GM21529 (cell line): Measurements from ENCODE around the gene CARF.

ENCODE experiments used
- ATAC-seq: cut with Tn5 transposase; IDR thresholded peaks from one replicate; pipeline ENCODE4 v1.9.1; 2021; ENCODE audit not compliant: unreplicated experiment

The CARF gene

GRCh38 chr2:203018181-203018580 lies 106.1 kb downstream of the CARF start:
- ATAC-seq: no peak

DNA sequence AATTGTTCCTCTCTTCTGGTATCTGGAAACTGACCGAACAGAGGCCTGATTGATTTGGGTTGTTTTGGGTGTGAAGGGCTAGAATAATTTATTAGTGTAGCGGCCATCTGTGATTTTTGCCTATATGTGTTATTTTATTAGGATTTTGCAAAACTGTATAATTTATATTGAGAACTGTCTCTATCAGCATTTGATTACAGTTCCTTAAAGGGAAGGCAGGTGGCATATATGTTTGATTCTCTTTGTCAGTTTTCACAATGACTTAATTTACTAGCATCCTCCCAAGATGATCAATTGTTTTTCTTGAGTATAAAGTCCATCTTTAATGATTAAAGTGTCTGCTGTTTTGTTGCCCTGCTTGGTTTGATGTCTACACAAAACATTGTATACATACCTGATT lies 107.1 kb downstream of the CARF start:
- no peak for ATAC-seq

DNA sequence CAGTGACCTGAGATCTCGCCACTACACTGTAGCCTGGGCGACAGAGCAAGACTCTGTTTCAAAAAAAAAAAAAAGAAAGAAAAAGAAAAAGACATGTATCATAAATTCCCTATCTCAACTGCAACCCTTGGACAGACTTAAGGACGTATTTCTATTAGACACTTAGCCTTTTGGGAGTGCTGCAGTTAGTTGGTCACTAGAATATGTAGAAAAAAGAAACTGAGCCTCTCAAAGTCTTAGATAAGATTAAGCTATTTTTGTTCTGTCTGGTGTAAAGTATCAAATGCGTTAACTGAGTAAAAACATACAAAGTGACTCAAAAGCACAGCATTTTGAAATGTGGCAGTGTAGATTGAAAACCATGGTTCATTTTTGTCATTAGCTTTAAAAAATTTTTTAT lies 109.9 kb downstream of the CARF start:
- ATAC-seq: no peak

DNA sequence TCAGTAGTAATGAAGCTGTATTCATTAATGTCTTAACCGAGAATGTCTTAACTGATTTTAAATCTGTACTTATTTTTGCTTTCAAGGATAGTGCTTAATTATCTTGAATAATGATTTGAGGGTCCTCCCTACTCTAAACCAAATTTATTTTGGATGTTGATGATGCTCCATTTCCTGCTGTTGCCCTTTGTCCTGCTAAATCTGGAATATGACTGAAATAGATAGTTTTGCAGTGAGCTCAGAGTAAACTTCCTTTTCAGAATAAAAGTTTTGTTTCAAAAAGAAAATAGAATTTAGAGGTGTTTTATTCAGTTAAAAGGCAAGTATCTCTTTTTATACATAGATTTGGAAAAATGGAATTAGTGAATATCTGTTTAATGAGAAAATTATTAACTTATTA lies 110.7 kb downstream of the CARF start:
- no peak for ATAC-seq

DNA sequence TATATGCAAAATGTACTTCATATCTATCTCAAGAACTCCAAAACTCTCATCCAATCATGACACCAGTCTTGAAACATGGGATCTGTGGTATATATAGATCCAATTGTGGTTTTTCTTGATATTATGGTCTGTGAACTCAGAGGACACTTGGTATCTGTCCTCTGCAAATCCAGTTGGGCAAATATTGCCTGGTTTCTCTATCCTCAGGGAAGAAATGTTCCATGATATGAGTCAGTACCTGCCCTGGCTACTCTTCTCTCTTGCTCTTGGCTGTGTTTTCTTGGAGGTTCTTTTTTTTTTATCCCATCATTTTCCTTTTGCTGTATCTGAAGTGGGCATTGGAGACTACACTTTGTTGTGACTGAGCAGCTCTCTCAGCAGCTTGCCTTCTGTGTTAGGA lies 113.5 kb downstream of the CARF start:
- ATAC-seq: no peak

- no peak for ATAC-seq
Observed at GRCh38 chr2:203030545-203030944, 118.5 kb downstream of the CARF start.

DNA sequence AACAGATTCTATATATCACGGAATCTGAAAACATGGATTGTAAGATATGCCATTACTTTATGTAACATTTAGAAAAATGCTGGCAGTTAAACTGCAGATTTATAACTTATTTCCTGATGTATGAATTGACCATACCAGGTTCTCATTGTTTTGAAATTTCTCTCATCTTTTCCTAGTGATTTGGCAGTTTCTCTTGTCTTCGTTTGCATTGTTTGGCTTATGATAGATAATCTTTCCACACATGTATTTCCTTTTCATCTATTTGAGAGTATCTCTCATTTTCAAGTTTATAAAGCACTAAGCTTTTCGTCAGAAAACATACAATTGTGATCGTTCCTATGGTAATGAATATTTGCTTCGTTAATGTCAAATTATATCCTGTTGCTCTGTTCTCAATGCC lies 118.9 kb downstream of the CARF start:
- ATAC-seq: no peak

- no peak for ATAC-seq
Observed at GRCh38 chr2:203033395-203033794, 121.3 kb downstream of the CARF start.

GRCh38 chr2:203035879-203036470 lies 123.9 kb downstream of the CARF start:
- no peak for ATAC-seq
